ENCODE results near the gene DHRSX.

DNA sequence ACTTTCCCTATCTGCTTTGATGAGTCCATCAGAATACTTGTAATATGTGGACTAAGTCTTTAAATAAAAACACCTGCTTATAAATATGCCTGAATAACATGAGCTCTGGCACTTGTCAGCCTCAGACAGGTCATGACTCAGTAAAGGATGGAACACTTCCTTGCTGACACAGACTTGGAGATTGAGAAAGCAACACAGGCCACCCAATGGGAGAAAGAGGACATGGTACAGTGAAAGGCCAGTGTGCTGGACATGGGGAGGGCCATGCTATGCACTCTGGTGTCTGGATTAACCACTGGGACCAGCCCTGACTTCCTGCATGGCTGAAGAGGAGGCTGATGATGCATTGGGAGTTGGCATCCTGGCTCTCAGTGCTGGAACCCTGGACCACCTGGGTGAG is 149.5 kb downstream of the DHRSX start:
- TF ChIP-seq, protein P1, sequence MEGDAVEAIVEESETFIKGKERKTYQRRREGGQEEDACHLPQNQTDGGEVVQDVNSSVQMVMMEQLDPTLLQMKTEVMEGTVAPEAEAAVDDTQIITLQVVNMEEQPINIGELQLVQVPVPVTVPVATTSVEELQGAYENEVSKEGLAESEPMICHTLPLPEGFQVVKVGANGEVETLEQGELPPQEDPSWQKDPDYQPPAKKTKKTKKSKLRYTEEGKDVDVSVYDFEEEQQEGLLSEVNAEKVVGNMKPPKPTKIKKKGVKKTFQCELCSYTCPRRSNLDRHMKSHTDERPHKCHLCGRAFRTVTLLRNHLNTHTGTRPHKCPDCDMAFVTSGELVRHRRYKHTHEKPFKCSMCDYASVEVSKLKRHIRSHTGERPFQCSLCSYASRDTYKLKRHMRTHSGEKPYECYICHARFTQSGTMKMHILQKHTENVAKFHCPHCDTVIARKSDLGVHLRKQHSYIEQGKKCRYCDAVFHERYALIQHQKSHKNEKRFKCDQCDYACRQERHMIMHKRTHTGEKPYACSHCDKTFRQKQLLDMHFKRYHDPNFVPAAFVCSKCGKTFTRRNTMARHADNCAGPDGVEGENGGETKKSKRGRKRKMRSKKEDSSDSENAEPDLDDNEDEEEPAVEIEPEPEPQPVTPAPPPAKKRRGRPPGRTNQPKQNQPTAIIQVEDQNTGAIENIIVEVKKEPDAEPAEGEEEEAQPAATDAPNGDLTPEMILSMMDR (conservative IDR thresholded peaks at IDR 0.05): no peak
- TF ChIP-seq ZFX (IDR thresholded peaks at IDR 0.05): no peak

All from C4-2B (cell line).